GM19467 (cell line): ENCODE data around the gene HTR1E.
"Not testable (repeated sequence)": the region's sequence is repeated elsewhere in the genome, so short reads cannot be mapped to it uniquely, and the experiment has no call there.

Source experiments
- ATAC-seq: cut with Tn5 transposase; IDR thresholded peaks from one replicate; pipeline ENCODE4 v1.9.1; 2021; ENCODE audit warnings: mild to moderate bottlenecking, moderate library complexity; ENCODE audit not compliant: unreplicated experiment

HTR1E gene

GRCh38 chr6:86937219-86938079, at the start of gene HTR1E:
Gene HTR1E, plus strand, starts transcription at chr6:86937528. Its CDS starts 77,807 bp downstream, at chr6:87015335.
- ATAC-seq: peak; percentile 60

GRCh38 chr6:86888301-86888700, 49.0 kb upstream of the HTR1E start:
- ATAC-seq: no peak

- not testable (repeated sequence) for ATAC-seq
These were observed 40.1 kb upstream of the HTR1E start for GRCh38 chr6:86897265-86897664.

GRCh38 chr6:86913795-86914194, 23.5 kb upstream of the HTR1E start:
- no peak for ATAC-seq

GRCh38 chr6:86916393-86916792, 20.9 kb upstream of the HTR1E start:
- no peak for ATAC-seq

GRCh38 chr6:86927138-86927537, 10.2 kb upstream of the HTR1E start:
- not testable (repeated sequence) for ATAC-seq

GRCh38 chr6:86927859-86928258, 9.5 kb upstream of the HTR1E start:
- ATAC-seq: not testable (repeated sequence)

- no peak for ATAC-seq
These were observed 3.0 kb upstream of the HTR1E start for GRCh38 chr6:86934365-86934764.

- ATAC-seq: peak; percentile 13
These were observed 502 bp upstream of the HTR1E start for GRCh38 chr6:86936834-86937218.

GRCh38 chr6:86938814-86939213, 1.5 kb downstream of the HTR1E start:
- no peak for ATAC-seq

GRCh38 chr6:86941461-86941860, 4.1 kb downstream of the HTR1E start:
- ATAC-seq: no peak

GRCh38 chr6:86942769-86943516, 5.6 kb downstream of the HTR1E start:
- ATAC-seq: no peak

GRCh38 chr6:86943819-86944407, 6.6 kb downstream of the HTR1E start:
- ATAC-seq: no peak

GRCh38 chr6:86949771-86950170, 12.4 kb downstream of the HTR1E start:
- no peak for ATAC-seq

GRCh38 chr6:86952991-86953390, 15.7 kb downstream of the HTR1E start:
- ATAC-seq: no peak

- no peak for ATAC-seq
These were observed 22.3 kb downstream of the HTR1E start for GRCh38 chr6:86959656-86960055.

- no peak for ATAC-seq
These were observed 24.3 kb downstream of the HTR1E start for GRCh38 chr6:86961455-86962200.

- no peak for ATAC-seq
These were observed 26.0 kb downstream of the HTR1E start for GRCh38 chr6:86963352-86963751.

- no peak for ATAC-seq
These were observed 26.8 kb downstream of the HTR1E start for GRCh38 chr6:86964029-86964579.

- ATAC-seq: no peak
These were observed 28.9 kb downstream of the HTR1E start for GRCh38 chr6:86966271-86966670.

- no peak for ATAC-seq
These were observed 32.2 kb downstream of the HTR1E start for GRCh38 chr6:86969573-86969972.
